SJCRH30 (cell line): ENCODE data around the gene ARID5A. TPM values are rescaled to one million over a fixed set of nuclear protein-coding genes. Genes with fewer than 3 reads are reported as not detected.

Experiments
- DNase-seq, 2 experiments: peaks; one replicate each; pipeline ENCODE4 v3.0.0-alpha.2; 2015 to 2020
- H3K27ac ChIP-seq: fragments of 250-450 bp; sonication (Bioruptor Pico); 2 replicates; pipeline ENCODE4 v1.5.1; 2020; ENCODE audit warnings: mild to moderate bottlenecking, moderate library complexity
- H3K27me3 ChIP-seq: fragments of 250-450 bp; sonication (Bioruptor Pico); 2 replicates; pipeline ENCODE4 v1.5.1; 2020; ENCODE audit warnings: mild to moderate bottlenecking, moderate library complexity
- H3K36me3 ChIP-seq: fragments of 250-450 bp; sonication (Bioruptor Pico); 2 replicates; pipeline ENCODE4 v1.5.1; 2020; ENCODE audit warnings: mild to moderate bottlenecking, moderate library complexity
- H3K4me1 ChIP-seq: fragments of 250-450 bp; sonication (Bioruptor Pico); 2 replicates; pipeline ENCODE4 v1.5.1; 2020; ENCODE audit warnings: mild to moderate bottlenecking, moderate library complexity
- H3K4me3 ChIP-seq: fragments of 250-450 bp; sonication (Bioruptor Pico); 2 replicates; pipeline ENCODE4 v1.5.1; 2020; ENCODE audit warnings: mild to moderate bottlenecking, moderate library complexity
- H3K9me3 ChIP-seq: fragments of 250-450 bp; sonication (Bioruptor Pico); replicated peaks from 2 replicates; pipeline ENCODE4 v1.5.1; 2020; ENCODE audit warnings: mild to moderate bottlenecking, moderate library complexity
- total RNA-seq: library from RNA; depleted of rRNA; stranded (reverse); fragments of >200 nt; shearing (Covaris generic); gene quantifications from 2 replicates; pipeline ENCODE4 v1.2.3, GENCODE V29; 2014

The ARID5A gene
- total RNA-seq, 1 experiment from 2014 or later = 14.2 TPM

DNA sequence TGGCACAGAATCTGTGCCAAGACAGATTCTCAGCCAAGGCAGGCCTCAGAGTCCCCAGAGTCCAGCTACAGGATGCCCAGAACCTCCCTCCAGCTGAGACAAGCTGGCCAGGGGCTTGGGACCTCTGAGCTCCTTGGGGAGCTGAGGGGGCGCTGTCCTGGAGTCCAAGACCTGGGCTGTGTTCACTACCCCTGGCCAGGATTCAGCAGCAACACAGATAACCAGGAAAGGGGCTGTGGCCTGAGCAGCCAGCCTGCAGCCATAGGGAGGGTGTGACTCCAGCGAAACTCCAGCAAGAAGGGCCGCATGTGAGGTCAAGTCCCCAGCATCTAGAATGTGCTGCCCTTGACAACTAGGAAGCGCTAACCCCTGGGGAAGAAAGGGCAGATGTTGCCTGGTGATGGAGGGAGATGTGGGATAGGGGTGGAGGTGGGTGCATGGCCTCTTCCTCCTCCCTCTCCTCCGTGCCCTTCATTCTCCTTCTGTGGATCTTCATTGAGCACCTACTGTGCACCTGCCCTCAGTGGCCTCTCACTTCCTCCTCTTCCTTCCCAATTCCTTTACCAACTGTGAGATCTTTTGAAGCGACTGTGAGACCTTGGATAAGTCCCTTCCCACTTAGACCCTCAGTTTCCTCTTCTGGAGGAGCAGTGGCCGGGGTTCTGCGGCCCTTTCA is 7.7 kb upstream of the ARID5A start:
- Histone ChIP-seq H3K27ac (no peak overlapping the region), H3K4me1 (peaks cover 33% of the 10 kb centered on the region), H3K4me3 (no peak overlapping the region), H3K27me3 (peaks cover 9% of the 10 kb centered on the region; the same call in 1 of the 2 replicates), H3K9me3 (no peaks in the 10 kb centered on the region), H3K36me3 (no peaks in the 10 kb centered on the region)
- peak in 1 of 2 experiments; percentile 1 for DNase-seq

DNA sequence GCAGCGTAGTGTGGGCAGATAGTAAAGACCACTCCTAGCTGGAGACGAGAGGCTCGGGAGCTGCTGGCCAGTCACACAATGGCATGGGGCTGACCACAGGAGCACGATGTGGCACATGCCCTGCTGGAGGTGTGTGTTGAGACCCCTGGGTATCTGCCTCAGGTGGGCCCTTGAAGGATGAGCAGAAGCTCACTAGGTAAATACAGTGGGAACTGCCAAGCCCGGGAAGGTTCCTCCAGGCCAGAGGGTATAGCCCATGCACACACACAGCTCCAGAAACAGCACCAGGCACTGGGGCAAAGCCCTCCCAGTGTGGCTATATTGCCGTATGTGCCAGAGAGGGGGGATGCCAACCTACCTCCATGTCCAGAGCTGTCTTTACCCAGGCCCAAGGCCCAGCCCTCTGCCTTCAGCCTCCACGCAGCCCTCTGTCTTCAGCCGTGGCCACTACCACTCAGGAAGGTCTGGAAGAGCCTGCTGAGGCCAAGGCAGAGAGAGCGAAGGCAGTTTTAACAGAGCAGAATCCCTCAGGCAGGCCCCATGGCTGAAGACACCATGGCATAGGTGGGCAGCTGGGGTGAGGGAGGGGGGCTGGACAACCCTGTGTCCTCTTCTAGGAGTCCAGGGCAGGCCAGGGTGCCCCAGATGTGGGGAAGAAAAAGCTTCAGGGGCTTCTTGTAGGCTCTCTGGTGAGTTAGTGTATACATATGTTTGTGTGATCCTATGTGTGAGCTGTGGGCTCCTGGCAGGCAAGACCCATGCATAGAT is 7.0 kb upstream of the ARID5A start:
- no peak overlapping the region for H3K27ac ChIP-seq
- no peaks in the 10 kb centered on the region for H3K9me3 ChIP-seq
- H3K4me3 ChIP-seq = no peak overlapping the region
- H3K36me3 ChIP-seq = no peaks in the 10 kb centered on the region
- peaks cover 38% of the 10 kb centered on the region for H3K4me1 ChIP-seq
- H3K27me3 ChIP-seq = 0 out of 2 replicates have a peak, but pooled peaks cover 4% of the 10 kb centered on the region
- no peak for DNase-seq

DNA sequence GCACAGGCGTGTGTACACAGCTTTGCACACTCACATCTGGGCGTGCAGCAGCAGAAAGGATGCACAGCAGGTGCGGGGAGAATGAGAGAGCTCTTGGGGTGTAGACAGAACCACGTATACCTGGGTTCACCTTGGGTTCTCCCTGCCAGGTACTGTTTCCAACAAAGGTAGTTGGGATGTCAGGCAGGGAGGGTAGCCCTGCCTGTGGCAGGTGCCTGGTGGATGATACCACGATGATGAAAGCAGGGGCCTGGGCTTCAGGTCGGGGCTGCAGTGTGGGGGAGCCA is 6.5 kb upstream of the ARID5A start:
- Histone ChIP-seq H3K4me1 (peaks cover 39% of the 10 kb centered on the region), H3K4me3 (no peak overlapping the region), H3K36me3 (no peaks in the 10 kb centered on the region), H3K27ac (no peak overlapping the region), H3K27me3 (0 out of 2 replicates have a peak, but pooled peaks cover 3% of the 10 kb centered on the region), H3K9me3 (no peaks in the 10 kb centered on the region)
- no peak for DNase-seq

DNA sequence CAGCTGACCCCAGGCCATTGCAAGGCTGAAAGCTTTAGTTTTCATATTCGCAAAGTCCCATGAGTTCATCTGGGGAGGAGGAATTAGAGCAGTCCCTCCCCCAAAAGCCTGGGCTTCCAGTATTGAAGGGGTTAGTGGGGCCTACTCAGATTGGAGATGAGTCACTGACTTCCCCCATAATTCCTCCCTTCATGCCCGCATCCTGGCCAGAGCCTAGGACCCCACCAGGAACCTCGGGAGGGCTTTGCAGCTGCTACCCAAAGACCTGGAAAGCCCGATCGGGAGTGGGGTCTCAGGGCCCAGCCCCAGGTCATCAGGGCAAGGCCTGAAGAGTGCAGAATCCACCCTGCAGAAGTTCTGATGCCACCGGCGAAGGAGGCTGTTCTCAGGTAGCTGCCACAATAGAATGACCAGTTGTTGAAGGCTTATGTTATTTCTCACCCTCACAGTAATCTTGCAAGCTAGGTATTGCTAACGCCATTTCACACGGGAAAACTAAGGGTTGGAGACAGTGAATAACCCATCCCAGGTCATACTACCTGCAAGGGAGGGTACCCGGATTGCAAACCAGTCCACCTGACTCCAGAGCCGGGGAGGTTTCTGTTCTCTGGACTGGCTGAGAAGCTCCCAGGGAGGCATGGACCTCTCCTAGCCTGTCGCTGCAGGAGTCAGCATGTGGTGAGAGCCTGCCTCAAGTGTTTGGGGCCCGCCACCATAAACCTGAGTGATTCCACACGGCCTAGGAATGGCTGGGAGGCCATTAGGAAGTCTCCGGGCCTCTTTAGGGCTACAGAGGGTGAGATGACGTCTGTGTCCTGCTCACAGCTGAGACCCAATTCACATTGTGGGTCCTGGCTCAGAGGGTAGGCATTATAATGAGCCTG is 5.8 kb upstream of the ARID5A start:
- Histone ChIP-seq H3K27ac (no peak overlapping the region), H3K4me1 (peaks cover 39% of the 10 kb centered on the region), H3K36me3 (no peaks in the 10 kb centered on the region), H3K4me3 (no peak overlapping the region), H3K27me3 (no peaks in the 10 kb centered on the region), H3K9me3 (no peaks in the 10 kb centered on the region)
- peak; percentile 37 to 59 for DNase-seq

DNA sequence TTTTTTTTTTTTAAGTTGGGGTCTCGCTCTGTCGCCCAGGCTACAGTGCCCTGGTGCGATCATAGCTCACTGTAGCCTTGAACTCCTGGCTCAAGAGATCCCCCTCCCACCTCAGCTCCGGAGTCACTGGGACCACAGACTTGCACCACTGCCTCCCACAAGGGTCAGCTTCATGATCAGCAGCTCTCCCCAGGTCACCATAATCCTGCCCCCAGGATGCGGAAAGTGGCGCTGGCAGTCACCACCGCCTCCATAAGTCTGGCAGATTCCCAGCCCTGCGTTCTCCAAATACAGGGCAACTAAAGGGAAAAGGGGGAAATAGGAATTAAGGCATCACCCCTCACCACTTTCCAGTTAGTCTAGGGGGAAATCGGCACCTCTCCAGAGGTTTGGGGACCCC is 5.2 kb upstream of the ARID5A start:
- H3K4me3 ChIP-seq = peak overlapping the region; percentile 41
- peak in 1 of 2 experiments; percentile 43 for DNase-seq
- H3K9me3 ChIP-seq = no peaks in the 10 kb centered on the region
- no peaks in the 10 kb centered on the region for H3K27me3 ChIP-seq
- H3K27ac ChIP-seq = peak overlapping the region; percentile 29; the same call in 1 of the 2 replicates
- H3K36me3 ChIP-seq = no peaks in the 10 kb centered on the region
- peaks cover 42% of the 10 kb centered on the region for H3K4me1 ChIP-seq

DNA sequence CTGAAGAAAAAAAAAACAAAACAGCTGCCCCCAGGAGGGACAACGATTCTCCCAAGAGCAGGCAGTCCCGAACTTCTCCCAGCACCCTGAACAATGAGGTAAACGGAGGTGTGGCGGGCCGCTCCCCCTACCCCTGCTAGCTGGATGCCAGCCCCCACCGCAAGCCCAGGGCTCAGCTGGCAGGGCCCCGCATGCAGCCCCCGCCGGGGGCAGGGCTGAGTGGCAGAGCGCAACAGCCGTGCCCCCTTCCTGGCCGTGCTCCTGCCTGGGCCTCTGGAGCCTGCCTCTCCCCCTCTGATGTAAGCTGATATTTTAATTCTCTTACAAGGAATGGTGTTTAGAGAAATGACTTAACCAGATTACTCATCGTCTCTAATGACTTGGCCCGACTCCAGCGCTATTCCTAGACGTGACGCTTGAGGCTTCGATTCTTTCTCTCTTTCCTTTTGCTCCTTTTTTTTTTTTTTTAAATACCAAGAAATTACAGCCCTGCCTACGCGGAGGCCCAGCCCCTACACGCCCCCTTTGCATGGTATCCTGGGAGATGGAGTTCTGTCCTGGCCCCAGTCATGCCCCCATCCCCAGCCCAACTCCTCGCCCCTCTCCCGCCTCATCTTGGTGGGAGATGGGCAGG is 4.6 kb upstream of the ARID5A start:
- H3K27ac ChIP-seq = peak overlapping the region; percentile 29; the same call in 1 of the 2 replicates

DNA sequence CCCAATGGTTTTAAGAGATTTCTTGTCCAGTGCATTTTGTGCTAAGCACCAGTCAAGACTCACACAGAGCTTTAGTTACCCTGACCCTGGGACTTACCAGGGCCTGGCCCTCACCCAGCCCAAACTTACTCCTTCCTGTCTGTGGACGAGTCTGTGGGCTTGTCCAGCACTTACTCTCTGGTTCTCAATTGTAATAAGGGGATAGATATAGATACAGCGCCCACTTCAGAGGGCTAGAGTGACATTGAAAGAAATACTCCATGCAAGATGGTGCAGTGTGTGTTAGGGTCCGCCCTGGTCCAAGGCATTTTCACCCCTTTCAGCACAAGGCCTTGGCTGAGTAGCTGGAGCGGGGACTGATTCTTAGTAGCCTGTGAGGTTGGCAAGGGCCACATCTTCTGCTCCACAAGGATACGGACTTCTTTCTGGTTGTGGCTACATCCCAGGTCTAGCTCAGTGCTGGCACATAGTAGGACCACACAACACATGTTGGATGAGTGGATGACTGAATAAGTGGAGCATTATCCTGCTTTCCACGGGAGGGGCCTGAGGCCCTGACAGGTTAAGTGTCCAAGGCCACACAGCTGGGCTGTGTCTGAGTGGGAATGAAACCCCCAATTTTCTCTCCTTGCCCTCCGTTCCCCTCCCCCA is 3.8 kb upstream of the ARID5A start:
- DNase-seq = peak in 1 of 2 experiments; percentile 2
- H3K4me1 ChIP-seq = peaks cover 42% of the 10 kb centered on the region
- H3K9me3 ChIP-seq = no peaks in the 10 kb centered on the region
- no peaks in the 10 kb centered on the region for H3K27me3 ChIP-seq
- no peak overlapping the region for H3K27ac ChIP-seq
- no peaks in the 10 kb centered on the region for H3K36me3 ChIP-seq
- H3K4me3 ChIP-seq = no peak overlapping the region; the same call in 1 of the 2 replicates

More for the DNA sequence above, 4.6 kb upstream of the ARID5A start:
- DNase-seq = peak; percentile 94 to 99
- Histone ChIP-seq H3K9me3 (no peaks in the 10 kb centered on the region), H3K4me3 (peak overlapping the region; percentile 41), H3K27me3 (no peaks in the 10 kb centered on the region), H3K4me1 (peaks cover 42% of the 10 kb centered on the region), H3K36me3 (no peaks in the 10 kb centered on the region)

DNA sequence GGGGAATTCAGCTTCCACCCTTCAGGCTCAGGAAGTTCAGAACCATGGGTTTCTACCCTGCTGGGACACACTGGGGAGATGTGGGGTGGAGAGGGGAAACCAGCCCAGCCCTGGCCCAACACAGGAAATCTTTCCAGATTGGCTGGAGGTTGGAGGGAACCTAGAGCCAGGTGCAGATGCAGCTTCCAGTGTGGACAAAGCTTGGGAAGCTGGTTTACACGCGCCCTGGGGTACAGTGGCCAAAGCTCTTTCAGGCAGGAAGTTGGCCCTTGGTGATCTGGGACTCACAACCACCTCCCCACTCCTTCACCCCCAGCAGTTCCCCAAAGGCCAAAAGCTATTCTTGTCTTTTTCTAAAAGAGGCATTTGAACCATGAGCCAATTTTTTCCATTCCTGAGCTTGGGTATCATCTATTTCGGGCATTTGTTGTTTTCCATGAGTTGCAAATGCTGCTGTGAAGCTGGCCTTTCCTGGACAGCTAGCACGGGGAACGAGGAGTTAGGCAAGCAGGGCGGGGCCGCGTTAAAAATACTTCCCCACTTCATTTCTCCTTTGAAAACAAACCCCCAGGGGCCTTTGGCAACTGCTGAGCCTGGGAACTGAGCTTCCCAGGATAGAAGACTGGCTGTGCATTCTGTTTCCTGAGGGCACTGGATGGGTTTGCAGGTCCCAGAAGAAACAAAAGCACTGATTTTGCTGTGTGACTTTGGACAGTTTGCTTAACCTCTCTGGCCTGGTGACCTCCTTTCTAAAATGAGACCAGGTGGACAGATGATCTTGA is 3.1 kb upstream of the ARID5A start:
- Histone ChIP-seq H3K9me3 (no peaks in the 10 kb centered on the region), H3K4me3 (no peak overlapping the region), H3K4me1 (peaks cover 46% of the 10 kb centered on the region), H3K27ac (no peak overlapping the region), H3K36me3 (no peaks in the 10 kb centered on the region), H3K27me3 (no peaks in the 10 kb centered on the region)
- peak; percentile 51 to 60 for DNase-seq

DNA sequence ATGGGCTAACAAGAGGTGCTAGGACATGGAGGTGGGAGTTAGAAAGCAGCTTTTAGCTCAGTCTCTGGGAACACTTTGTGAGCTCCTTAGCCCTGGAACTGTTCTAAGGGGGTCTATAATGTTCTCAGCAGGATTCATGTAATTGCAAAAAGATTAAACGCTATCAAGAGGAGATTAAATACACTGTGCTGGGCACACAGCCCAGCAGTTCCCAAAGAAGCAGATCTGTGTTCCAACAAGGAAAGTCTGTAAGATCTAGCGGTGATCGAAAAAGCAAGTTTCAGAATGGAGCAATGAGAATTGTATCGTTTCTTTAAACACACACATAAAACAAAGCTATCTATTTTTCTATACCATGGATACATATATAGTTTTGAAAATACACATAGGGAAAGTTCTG is 2.4 kb upstream of the ARID5A start:
- no peaks in the 10 kb centered on the region for H3K9me3 ChIP-seq
- no peak overlapping the region for H3K27ac ChIP-seq

DNA sequence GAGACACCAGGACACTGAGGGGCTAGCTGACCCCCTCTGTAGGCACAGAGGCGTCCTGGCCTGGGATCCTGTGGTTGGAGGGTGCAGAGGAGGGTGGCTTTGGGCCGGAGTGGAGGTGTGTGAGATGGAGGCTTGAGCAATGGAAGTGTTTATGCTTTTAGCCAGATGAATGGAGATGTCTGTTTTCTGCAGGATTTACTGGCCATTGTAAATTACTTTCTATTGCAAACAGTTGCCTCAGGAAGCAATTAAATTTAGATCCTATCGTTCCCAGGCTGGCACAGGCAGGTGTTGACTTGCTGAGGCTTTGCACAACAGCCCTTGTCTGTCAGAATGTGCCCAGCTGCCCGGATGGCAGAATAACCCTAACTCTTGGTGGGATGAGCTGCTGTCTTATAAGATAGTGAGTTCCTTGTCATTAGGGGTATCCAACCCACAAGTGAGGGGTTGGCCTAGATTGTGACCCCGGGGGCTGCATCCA is 1.8 kb upstream of the ARID5A start:
- Histone ChIP-seq H3K27ac (no peak overlapping the region), H3K4me1 (peaks cover 44% of the 10 kb centered on the region), H3K27me3 (no peaks in the 10 kb centered on the region), H3K4me3 (no peak overlapping the region), H3K9me3 (no peaks in the 10 kb centered on the region), H3K36me3 (no peaks in the 10 kb centered on the region)
- no peak for DNase-seq

More for the DNA sequence above, 2.4 kb upstream of the ARID5A start:
- DNase-seq = no peak
- Histone ChIP-seq H3K36me3 (no peaks in the 10 kb centered on the region), H3K4me1 (peaks cover 44% of the 10 kb centered on the region), H3K4me3 (no peak overlapping the region), H3K27me3 (no peaks in the 10 kb centered on the region)

DNA sequence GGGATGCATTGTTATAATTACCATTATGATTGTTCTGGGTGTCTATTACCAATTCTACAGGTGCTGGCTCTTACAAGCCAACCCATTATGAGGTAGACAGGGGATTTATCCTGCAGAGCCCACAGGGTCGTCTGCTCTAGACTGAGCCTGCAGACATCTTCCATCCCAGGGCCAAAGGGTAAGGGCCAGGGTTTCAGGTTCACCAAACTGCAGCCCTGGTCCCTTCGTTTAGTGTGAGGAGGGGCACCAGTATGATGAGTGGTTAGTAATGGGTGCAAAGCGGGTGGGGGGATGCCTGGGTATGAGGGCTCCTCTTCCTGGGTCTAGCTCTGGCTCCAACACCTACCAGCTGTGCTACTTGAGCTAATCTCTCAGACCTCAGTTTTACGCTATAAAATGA is 1.2 kb upstream of the ARID5A start:
- H3K4me1 ChIP-seq = peaks cover 40% of the 10 kb centered on the region
- no peak overlapping the region for H3K27ac ChIP-seq
- no peaks in the 10 kb centered on the region for H3K27me3 ChIP-seq
- DNase-seq = no peak
- no peak overlapping the region for H3K4me3 ChIP-seq
- H3K36me3 ChIP-seq = peaks cover 2% of the 10 kb centered on the region; the same call in 1 of the 2 replicates
- H3K9me3 ChIP-seq = no peaks in the 10 kb centered on the region

DNA sequence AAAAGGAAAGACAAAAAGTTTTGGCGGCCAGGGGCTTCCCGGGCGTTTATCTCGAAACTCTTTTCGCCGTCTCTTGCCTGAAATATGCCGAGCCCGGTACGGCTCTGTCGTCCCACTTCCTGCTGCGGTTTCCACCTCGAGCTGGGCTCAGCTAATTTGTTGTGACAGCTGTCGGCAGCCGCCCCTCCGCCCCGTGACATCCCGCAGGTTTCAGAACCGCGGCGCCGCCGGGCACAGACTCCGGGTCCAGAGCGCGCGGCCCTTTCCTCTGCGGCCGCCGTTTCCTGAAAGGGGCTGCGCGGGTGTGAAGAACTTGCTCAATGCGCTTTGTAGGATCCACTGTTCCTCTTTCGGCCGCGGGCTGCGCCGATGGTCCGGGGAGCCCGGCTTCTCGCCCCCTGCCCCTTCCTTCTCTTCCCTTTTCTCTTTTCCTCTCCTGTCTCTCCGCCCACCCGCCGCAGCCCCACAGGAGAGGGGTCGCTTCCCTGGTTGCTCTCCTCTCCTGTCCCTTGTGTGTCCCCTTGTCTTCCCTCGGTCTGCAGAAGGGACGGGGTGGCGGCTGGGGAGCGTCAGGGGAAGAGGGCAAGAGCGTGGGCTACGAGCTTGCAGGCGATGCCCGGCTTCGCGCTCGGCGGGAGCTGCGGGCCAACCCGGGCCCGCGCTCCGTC is 648 bp downstream of the ARID5A start:
- Histone ChIP-seq H3K27me3 (no peaks in the 10 kb centered on the region), H3K27ac (peak overlapping the region; percentile 89), H3K36me3 (peaks cover 4% of the 10 kb centered on the region; the same call in 1 of the 2 replicates), H3K9me3 (no peaks in the 10 kb centered on the region), H3K4me3 (peak overlapping the region; percentile 88), H3K4me1 (peaks cover 29% of the 10 kb centered on the region)
- peak; percentile 83 to 84 for DNase-seq
